ENCODE results near the gene EIF4G2. TPM values are rescaled to one million over a fixed set of nuclear protein-coding genes. Genes with fewer than 3 reads are reported as not detected.

The EIF4G2 gene
- total RNA-seq (2022; extraction: Qiagen RNA extraction), result 541 to 972 TPM (median 597 TPM) in 5 replicates

DNA sequence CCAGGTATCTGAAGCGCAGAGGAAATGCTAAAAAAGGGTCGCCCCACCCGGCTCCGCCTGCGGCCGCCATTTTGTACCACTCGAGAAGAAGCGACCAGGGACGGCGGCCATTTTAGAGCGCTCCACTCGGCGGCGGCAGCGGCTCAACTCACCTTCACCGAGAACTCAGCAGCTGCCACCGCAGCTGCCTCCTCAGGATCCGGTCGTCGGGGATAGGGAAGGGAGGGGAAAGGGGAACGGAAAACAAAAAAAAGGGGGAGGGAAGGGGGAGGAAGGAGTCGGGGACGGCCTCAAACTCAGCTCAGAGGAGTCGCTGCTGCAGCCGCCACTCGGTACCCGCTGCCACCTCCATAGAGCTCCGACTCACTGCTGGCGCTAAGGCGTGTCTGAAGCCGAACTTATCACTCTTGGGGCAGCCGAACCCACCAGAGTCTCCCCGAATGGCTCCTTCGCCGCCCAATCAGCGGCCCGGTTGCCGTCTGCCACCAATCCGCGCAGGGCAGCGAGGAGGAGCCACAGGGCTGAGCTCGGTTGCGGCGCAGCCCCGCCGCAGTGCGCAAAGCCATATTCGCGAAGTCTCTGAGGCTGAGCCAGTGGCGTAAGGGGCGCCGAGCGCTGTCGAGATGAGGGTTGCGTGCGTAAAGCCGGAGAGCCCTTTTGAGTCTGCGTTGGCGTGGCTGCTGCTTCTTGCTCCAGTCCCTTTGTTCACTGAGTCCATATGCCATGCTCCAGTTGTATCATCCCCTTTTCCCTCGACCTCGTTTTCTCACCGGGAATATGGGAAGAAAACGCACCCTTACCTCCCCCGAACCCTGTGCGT, at the start of gene EIF4G2:
EIF4G2 (minus strand) TSS at position 374 of the 820 bp plus-strand sequence.

DNA sequence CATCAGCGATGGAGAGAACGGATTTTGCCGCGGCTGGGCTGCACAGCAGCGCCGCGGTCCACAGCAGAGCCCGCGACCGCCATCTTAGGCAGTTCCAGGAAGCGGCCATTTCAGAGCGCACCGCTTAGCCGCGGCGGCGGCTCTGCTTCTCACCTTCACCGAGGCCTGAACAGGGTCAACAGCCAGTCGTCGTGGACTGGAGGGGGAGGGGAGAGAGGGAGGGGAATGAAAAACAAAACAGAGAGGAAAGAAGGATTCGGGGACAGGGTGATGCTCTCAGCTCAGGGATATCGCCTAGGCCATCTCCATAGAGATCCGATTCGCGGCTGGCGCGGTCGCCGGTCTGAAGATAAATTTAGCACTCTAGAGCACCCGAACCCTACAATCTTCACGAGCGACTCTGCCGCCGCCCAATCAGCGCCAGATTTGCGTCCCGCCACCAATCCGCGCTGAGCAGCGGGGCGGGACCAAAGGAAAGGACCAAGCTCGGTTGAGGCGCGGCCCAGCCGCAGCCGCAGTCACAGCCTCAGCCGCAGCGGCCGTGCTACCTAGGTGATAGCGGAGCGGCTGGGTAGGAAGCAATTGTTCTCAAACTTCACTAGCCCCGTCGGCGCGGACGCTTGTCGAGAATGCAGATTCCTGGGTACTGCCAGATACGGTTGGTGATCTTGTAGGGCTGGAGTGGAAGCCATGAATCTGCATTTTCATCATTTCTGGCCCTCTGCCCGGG, 49.1 kb upstream of the EIF4G2 start, which contains the start of gene ZBED5:
ZBED5 (minus strand) TSS at position 345 of the 730 bp plus-strand sequence. CDS start 3,108 bp downstream, outside the sequence.

GRCh38 chr11:10750838-10751580, 57.7 kb downstream of the EIF4G2 start, which contains the start of gene CTR9:
TSS of gene CTR9 (plus strand) at chr11:10751246. CDS start at chr11:10751413, 167 bp downstream.

Other genes starting within 250 kb of the EIF4G2 start
- 0.08 to 0.28 TPM (median 0.13 TPM) in 5 replicates for gene LYVE1, start 240.3 kb downstream of the EIF4G2 start, total RNA-seq (2022; extraction: Qiagen RNA extraction)
- 0.02 to 0.03 TPM (median 0.02 TPM) in 4 of 5 replicates, not detected in the other for gene IRAG1, start 115.2 kb downstream of the EIF4G2 start, total RNA-seq (2022; extraction: Qiagen RNA extraction)
- 19.9 to 29.1 TPM (median 23.0 TPM) in 5 replicates for gene CTR9, start 57.7 kb downstream of the EIF4G2 start, total RNA-seq (2022; extraction: Qiagen RNA extraction)
- 25.6 to 32.4 TPM (median 31.8 TPM) in 5 replicates for gene ZBED5, start 49.1 kb upstream of the EIF4G2 start, total RNA-seq (2022; extraction: Qiagen RNA extraction)

Data from A549 treated with CORT108297 at 1 μM for 4 hours (cell line).